Stimulated activated CD4-positive, alpha-beta T cell treated with anti-CD3 and anti-CD28 coated beads, TNF-alpha, amount 100 ng/mL, for 1 hour (primary cell): ENCODE data around the gene ZBTB20.

Experiments used
- DNase-seq, 3 donors: peaks; one replicate each; pipeline ENCODE4 v3.0.0-alpha.2; 2020; ENCODE audit warnings: low read depth in 3 of 3, low spot score in 1 of 3

ZBTB20 gene

GRCh38 chr3:114552527-114552812, 594.6 kb downstream of the ZBTB20 start:
- DNase-seq = no peak

GRCh38 chr3:114551770-114552526, 595.1 kb downstream of the ZBTB20 start:
- no peak for DNase-seq

- DNase-seq = no peak
These were observed 596.9 kb downstream of the ZBTB20 start for GRCh38 chr3:114550165-114550564.

DNA sequence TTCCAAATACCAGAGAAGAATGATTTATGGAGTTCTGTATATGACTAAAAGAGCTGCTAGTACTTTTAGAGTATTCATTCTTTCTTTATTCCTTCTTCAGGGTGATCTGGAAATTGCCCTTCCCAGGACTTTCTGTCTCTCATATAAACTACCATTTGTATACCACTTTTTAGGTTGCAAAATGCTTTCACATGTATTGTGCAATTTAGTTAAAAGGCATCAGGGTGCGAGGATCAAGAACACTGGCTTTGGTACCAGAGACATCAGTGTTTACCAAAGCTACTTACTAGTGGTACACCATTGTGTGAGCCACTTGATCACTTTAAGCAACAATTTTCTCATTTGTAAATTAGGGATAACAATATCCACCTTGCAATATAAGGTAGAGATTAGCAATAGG, 601.9 kb downstream of the ZBTB20 start:
- no peak for DNase-seq

- no peak for DNase-seq
These were observed 604.7 kb downstream of the ZBTB20 start for GRCh38 chr3:114542359-114542758.

- DNase-seq = no peak
These were observed 607.6 kb downstream of the ZBTB20 start for GRCh38 chr3:114539525-114539924.

- DNase-seq = no peak
These were observed 608.9 kb downstream of the ZBTB20 start for GRCh38 chr3:114538211-114538610.

- no peak for DNase-seq
These were observed 618.6 kb downstream of the ZBTB20 start for GRCh38 chr3:114528517-114528916.

DNA sequence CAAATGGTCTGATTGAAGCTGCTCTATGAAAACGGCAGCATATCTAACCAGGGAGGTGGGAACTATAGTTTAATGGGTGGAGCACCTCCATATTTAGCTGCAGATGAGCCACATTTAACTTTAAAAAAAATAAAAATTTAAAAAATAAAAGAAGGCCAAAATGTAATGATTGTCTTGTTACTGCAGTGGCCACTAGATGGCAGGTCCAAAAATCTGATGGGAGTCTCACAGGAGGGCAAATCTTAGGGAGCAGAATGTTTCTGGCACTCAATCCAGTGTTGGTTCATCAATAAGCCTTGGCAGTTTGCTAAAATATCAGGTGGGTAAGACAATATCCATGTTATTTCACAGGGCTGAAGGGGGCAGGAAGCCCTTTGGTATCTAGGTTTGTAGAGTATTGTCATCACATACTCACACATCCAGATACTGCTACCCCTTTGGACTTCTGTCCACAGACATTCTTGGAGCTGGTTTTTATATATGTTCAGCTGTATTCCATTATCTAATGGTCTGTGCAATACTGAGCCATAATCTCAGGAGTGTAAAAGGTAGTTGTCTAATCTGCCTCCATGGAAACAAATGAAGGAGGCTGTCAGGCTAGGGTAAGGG, 619.9 kb downstream of the ZBTB20 start:
- DNase-seq = no peak

GRCh38 chr3:114525278-114525677, 621.8 kb downstream of the ZBTB20 start:
- DNase-seq = no peak

DNA sequence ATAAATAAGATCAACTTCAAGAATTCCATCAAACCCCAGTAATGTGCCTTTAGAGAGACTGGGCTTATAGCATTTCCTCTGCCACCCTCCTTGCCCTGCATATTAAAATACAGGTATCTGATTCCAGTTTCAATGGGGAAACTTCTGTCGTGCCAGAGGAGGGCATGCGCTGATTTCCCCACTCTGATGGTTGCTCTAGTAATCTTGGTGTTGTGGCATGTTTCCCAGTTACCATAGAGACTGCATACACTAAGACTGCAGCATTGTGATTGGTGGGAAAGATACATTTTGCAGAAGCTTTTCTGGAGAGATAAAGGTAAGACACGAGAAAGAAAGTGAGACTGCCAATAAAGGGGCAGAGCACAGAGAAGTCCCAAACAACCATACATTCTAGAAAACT, 627.7 kb downstream of the ZBTB20 start:
- no peak for DNase-seq

DNA sequence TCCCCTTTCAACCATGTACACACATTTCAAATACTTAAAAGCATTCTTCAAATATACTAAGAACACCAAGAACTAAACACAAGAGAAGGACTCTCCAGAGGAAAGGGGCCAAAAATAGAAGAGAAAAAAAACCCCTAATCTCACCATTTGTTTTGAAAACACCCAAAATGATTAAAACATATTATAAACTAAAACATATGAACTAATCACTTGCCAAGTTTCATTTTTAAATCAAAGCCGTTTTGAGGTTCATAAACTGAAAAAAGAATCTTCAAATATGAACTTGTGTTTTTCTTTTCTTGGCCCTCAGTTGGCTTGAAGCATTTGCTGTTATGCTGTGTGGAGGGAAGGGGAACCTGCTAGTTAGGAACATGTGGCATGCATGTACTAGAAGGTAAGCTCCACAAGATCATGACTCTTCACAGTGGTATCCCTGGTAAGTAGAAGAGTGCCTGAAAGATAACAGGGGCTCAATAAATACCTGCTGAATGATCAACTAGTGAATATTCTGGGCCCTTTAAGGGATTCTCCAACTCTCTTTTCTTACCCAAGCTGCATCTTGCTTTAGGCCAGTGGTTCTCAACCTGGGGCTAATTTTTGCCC, 628.8 kb downstream of the ZBTB20 start:
- no peak for DNase-seq

DNA sequence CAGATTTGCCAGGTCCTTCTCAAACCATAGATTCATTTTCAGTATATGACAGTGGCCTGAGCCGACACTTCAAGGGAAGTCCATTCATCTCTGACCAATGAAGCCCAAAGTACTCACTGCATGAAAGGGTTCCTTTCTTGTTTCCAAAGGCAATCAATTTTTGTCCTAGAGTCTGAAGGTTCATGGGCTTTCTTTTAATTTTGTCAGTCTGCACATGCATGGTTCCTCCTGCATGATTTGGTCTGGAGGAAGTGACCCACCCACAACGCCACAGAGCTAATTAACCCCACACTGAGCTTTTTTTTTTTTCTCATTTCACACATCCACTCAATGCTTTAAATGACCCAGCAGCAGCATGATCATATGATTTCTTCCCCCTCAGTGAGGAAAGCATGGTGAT, 636.9 kb downstream of the ZBTB20 start:
- DNase-seq = no peak

DNA sequence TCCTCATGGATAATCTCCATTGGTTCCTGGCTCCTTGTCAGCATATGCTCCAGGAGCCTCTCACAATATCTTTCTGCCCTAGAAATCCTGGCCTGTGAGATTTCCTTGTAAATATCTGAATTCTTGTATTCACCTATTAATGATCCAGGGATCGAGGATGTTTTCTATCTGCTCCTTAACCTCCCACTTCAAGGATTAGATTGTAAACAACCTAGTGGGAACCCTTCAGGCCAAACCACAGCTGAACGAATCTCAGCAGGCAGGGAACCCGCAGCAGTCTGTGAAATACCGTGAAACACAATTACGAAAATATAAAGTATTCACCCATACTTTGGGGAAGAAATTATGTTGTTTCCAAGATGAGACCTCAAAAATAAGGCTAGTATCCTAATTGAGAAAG, 637.3 kb downstream of the ZBTB20 start:
- no peak for DNase-seq

GRCh38 chr3:114508976-114509375, 638.1 kb downstream of the ZBTB20 start:
- no peak for DNase-seq

GRCh38 chr3:114508208-114508607, 638.9 kb downstream of the ZBTB20 start:
- no peak for DNase-seq

DNA sequence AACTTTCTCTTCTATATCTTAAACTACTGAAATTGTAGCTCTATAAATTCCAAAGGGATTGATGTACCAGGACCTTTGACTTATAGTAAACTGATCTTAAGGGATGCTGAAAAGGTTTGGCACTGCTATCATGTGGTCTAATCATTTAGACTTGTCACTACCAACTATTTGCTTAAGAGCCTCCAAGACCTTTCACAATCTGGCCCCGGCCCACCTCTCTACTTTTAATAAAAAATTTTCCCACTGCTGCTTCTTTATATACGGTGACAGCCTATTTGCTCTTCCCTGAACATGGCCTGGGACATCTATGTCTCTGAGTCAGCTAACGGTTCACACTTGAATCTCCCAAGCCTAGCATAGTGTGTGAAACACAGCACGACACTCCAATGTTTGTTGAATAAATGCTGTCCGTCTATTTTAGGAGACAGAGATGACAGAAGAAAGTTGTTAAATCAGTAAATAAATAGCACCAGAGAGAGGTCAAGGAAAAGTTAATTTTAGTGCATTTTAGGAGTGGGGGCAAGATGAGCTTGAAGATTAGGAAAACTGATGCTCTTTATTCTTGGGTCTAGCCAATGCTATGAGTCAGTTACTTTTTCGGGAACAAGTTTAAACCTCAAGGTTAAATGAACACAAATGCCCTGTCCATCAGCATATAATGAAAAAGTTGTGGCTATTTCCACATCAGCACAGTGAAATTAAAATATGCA, 640.3 kb downstream of the ZBTB20 start:
- no peak for DNase-seq

- no peak for DNase-seq
These were observed 642.0 kb downstream of the ZBTB20 start for GRCh38 chr3:114504941-114505628.

DNA sequence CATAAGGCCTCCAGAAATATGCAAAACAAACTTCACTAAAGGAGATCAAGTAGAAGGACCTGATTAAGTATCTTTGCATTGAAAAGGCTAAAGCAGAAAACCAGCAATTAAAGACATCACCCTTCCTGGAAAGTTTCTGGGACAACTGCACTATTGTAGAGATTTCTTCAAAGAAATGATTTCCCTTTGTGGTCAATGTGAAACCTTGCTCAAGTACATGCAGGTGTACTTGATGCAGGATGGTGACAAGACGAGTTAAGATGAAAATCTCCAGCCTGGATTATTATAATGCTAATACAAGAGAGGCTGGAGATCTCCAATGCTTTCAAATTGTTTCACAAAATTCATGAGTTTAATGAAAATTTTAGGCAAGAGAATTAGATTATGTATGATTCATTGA, 644.9 kb downstream of the ZBTB20 start:
- no peak for DNase-seq

- DNase-seq = no peak
These were observed 647.1 kb downstream of the ZBTB20 start for GRCh38 chr3:114499976-114500375.

DNA sequence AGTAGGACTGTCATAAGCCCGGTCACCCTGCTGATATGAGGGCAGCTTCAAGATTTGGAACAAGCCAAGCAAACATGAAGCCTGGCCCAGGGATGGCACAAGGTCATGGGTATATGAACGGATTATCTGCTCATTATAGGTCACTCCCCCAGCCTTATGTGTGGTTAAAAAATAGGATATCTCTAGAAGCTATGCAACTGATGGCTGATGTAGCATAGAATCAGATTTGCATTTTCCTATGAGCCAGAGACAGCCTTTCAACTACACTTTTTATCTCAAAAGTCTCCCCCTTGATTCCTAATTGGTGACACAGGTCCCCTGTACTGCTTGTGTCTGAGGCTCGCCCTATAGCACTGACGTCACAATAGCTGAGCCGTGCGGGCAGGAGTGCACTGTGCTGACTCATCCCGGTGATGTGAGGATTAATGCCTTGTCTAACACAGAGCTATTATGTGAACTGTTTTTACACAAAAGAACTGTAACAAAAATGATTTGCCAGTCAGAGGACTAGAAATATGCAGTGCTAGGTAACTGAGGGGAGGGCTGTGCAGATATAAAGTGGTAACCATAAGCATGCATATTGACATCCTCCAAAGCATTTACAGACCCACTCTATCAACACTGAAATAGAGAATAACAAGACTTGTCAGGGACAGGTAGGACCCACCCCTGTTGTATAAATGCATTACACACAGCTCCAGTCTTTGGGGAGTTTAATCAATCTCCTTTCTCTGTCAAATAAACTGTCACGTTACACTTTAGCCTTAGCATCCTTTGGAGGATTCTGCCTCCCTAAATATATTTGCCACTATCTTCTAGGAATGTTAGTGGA, 648.3 kb downstream of the ZBTB20 start:
- no peak for DNase-seq
